Fibroblast of lung (primary cell): ENCODE measurements around the gene DISP1. TPM values are rescaled to one million over a fixed set of nuclear protein-coding genes. Genes with fewer than 3 reads are reported as not detected.
"Not testable (repeated sequence)": the region's sequence is repeated elsewhere in the genome, so short reads cannot be mapped to it uniquely, and the experiment has no call there.

Experiments used
- DNase-seq, 2 donors: peaks; one replicate each; pipeline versions ENCODE4 v3.0.0 to v3.0.0-alpha.2; 2010; ENCODE audit warnings: low read depth in 2 of 2
- H2AFZ ChIP-seq: 2 replicates; pipeline ENCODE4 v1.5.1; 2012; ENCODE audit warnings: low read length, control low read depth, inconsistent platforms
- H3K27ac ChIP-seq: 2 replicates; pipeline ENCODE4 v1.5.1; 2011; ENCODE audit warnings: low read length, control low read depth; ENCODE audit not compliant: insufficient read depth
- H3K27me3 ChIP-seq: 2 replicates; pipeline ENCODE4 v1.5.1; 2011; ENCODE audit warnings: mild to moderate bottlenecking, low read length; ENCODE audit not compliant: control insufficient read depth, insufficient read depth
- H3K36me3 ChIP-seq: 2 replicates; pipeline ENCODE4 v1.5.1; 2011; ENCODE audit warnings: low read length; ENCODE audit not compliant: control insufficient read depth, insufficient read depth
- H3K4me1 ChIP-seq: 2 replicates; pipeline ENCODE4 v1.5.1; 2011; ENCODE audit warnings: low read length; ENCODE audit not compliant: control insufficient read depth, insufficient read depth; ENCODE audit errors: extremely low read depth
- H3K4me2 ChIP-seq: 2 replicates; pipeline ENCODE4 v1.5.1; 2011; ENCODE audit warnings: low read length, control low read depth; ENCODE audit not compliant: insufficient read depth; ENCODE audit errors: extremely low read depth
- H3K4me3 ChIP-seq, 4 experiments: fragments of 200-600 bp in 1 of 4; sonication (generic) in 1 of 4; replicated peaks in 1 of 4; 2 replicates each; pipeline ENCODE4 v1.5.1; 2011 to 2016; ENCODE audit warnings: low read length in 4 of 4, low read depth in 3 of 4, mild to moderate bottlenecking in 3 of 4, control low read depth in 2 of 4, inconsistent platforms in 1 of 4, mixed read lengths in 1 of 4; ENCODE audit not compliant: insufficient read depth in 1 of 4; ENCODE audit errors: control extremely low read depth in 1 of 4
- H3K79me2 ChIP-seq: 2 replicates; pipeline ENCODE4 v1.5.1; 2012; ENCODE audit warnings: mild to moderate bottlenecking, low read length, inconsistent platforms; ENCODE audit not compliant: control insufficient read depth, insufficient read depth
- H3K9ac ChIP-seq: 2 replicates; pipeline ENCODE4 v1.5.1; 2011; ENCODE audit warnings: mild to moderate bottlenecking, low read length, control low read depth; ENCODE audit not compliant: insufficient read depth
- H3K9me3 ChIP-seq: 2 replicates; pipeline ENCODE4 v1.5.1; 2012; ENCODE audit warnings: low read depth, low read length; ENCODE audit not compliant: control insufficient read depth, insufficient read depth
- H4K20me1 ChIP-seq: 2 replicates; pipeline ENCODE4 v1.5.1; 2011; ENCODE audit warnings: low read length; ENCODE audit not compliant: control insufficient read depth, insufficient read depth; ENCODE audit errors: extremely low read depth
- EZH2 ChIP-seq: IDR thresholded peaks from 2 replicates; pipeline ENCODE4 v1.5.1; 2012; ENCODE audit warnings: low read length, control low read depth, mild to moderate bottlenecking; ENCODE audit errors: missing control alignments
- polyA plus RNA-seq, 2 donors: library from polyadenylated mRNA; depleted of rRNA in 1 of 2; stranded (reverse) in 1 of 2; unstranded in 1 of 2; fragments of >200 nt; gene quantifications; 2 replicates each; pipeline ENCODE4 v1.2.1, GENCODE V29; 2011 to 2012; ENCODE audit warnings: missing spikeins in 1 of 2
- total RNA-seq: library from RNA; depleted of rRNA; stranded (reverse); fragments of >200 nt; gene quantifications from 2 replicates; pipeline ENCODE4 v1.2.1, GENCODE V29; 2014
- TF ChIP-seq, protein P1 (sequence below), 2 donors: IDR thresholded peaks in 1 of 2; conservative IDR thresholded peaks in 1 of 2; 1 replicate in 1 of 2; 2 replicates in 1 of 2; pipeline ENCODE4 v1.5.1; 2011 to 2012; ENCODE audit warnings: low read length in 2 of 2, control low read depth in 1 of 2, inconsistent platforms in 1 of 2, low read depth in 1 of 2, mild to moderate bottlenecking in 1 of 2

The DISP1 gene
- total and polyA plus RNA-seq, 2 donors (not counting 1 experiment from before 2014, with no cell fraction given) = 5.9 to 8.7 TPM

DNA sequence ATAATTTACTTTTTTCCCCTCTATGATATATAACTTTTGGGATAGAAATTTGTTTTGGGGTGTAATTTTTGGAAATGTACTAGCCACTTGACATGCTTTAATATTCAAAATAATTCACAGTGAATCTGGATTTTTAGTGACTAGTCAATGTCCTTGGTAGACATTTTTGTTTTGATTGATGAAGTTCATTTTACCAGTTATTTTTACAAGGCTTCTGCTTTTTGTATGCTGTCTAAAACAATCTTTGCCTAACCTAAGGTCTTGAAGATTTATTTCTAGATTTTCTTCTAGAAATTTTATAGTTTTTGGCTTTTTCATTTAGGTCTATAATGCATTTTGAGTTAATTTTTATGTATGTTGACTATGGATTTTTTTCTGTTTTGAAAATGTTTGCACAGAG, 30.9 kb downstream of the DISP1 start:
- Histone ChIP-seq H3K4me3 (no peak overlapping the region), H3K4me2 (no peak overlapping the region), H3K27ac (no peak overlapping the region), H2AFZ (no peak overlapping the region), H3K79me2 (no peaks in the 10 kb centered on the region), H3K9ac (no peak overlapping the region), H3K36me3 (no peaks in the 10 kb centered on the region), H3K9me3 (no peaks in the 10 kb centered on the region), H3K27me3 (no peaks in the 10 kb centered on the region), H3K4me1 (no peaks in the 10 kb centered on the region), H4K20me1 (no peaks in the 10 kb centered on the region)
- DNase-seq = no peak
- TF ChIP-seq, protein P1, sequence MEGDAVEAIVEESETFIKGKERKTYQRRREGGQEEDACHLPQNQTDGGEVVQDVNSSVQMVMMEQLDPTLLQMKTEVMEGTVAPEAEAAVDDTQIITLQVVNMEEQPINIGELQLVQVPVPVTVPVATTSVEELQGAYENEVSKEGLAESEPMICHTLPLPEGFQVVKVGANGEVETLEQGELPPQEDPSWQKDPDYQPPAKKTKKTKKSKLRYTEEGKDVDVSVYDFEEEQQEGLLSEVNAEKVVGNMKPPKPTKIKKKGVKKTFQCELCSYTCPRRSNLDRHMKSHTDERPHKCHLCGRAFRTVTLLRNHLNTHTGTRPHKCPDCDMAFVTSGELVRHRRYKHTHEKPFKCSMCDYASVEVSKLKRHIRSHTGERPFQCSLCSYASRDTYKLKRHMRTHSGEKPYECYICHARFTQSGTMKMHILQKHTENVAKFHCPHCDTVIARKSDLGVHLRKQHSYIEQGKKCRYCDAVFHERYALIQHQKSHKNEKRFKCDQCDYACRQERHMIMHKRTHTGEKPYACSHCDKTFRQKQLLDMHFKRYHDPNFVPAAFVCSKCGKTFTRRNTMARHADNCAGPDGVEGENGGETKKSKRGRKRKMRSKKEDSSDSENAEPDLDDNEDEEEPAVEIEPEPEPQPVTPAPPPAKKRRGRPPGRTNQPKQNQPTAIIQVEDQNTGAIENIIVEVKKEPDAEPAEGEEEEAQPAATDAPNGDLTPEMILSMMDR (conservative IDR thresholded peaks at IDR 0.05 in 1 of 2, IDR thresholded peaks at IDR 0.05 in 1 of 2; ENCODE audit: low read depth in 1 of 2, low read length in 2 of 2) = no peak
- TF ChIP-seq EZH2 = no peak

DNA sequence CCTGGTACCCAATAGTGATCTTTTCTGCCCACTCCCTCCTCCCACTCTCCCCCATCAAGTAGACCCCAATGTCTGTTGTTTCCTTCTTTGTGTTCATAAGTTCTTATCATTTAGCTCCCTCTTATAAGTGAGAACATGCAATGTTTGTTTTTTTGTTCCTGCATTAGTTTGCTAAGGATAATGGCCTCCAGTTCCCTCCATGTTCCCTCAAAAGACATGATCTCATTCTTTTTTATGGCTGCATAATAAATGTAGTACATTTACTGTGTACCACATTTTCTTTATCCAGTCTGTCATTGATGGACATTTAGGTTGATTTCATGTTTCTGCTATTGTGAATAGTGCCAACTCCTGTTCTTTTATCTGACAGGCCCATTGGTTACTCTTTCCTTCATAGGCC, 35.7 kb downstream of the DISP1 start:
- not testable (repeated sequence) for DNase-seq, H4K20me1 ChIP-seq, H3K27ac ChIP-seq, H3K9me3 ChIP-seq, H3K79me2 ChIP-seq, H3K4me1 ChIP-seq, H3K36me3 ChIP-seq, H3K27me3 ChIP-seq, H3K9ac ChIP-seq, H3K4me3 ChIP-seq, H3K4me2 ChIP-seq, H2AFZ ChIP-seq

DNA sequence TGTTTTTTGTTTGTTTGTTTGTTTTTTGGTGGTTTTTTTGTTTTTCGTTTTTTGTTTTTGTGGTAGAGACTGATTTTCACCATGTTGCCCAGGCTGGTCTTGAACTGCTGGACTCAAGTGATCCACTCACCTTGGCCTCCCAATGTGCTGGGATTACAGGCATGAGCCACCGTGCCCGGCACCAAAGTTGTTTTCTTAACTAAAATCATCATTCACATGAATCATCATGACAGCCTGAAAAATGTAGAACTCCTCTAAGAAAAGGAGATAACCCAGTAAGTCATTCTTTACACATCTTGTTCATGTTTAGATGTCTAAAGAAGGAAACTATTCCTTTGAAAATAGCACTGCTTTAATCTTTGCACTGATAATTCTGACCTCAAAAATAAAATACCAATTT, 37.5 kb downstream of the DISP1 start:
- H3K27me3 ChIP-seq = no peaks in the 10 kb centered on the region
- H3K4me2 ChIP-seq = no peak overlapping the region
- H3K36me3 ChIP-seq = no peaks in the 10 kb centered on the region
- H3K9ac ChIP-seq = no peak overlapping the region
- no peaks in the 10 kb centered on the region for H3K4me1 ChIP-seq
- H3K4me3 ChIP-seq = no peak overlapping the region
- no peak overlapping the region for H3K27ac ChIP-seq
- H3K79me2 ChIP-seq = no peaks in the 10 kb centered on the region
- peak in 1 of 2 donors; percentile 79 for DNase-seq
- TF ChIP-seq EZH2 = no peak
- TF ChIP-seq, protein P1 (conservative IDR thresholded peaks at IDR 0.05 in 1 of 2, IDR thresholded peaks at IDR 0.05 in 1 of 2; ENCODE audit: low read depth in 1 of 2, low read length in 2 of 2) = no peak
- H2AFZ ChIP-seq = no peak overlapping the region
- no peaks in the 10 kb centered on the region for H4K20me1 ChIP-seq
- no peaks in the 10 kb centered on the region for H3K9me3 ChIP-seq
